SK-N-MC (cell line): ENCODE measurements around the gene SLC16A2.

Experiments used
- EZH2 ChIP-seq: fragments of 200-600 bp; sonication (generic); IDR thresholded peaks from one replicate; pipeline ENCODE4 v1.6.1; 2017; ENCODE audit warnings: antibody characterized with exemption
- FOXP2 ChIP-seq: optimal IDR thresholded peaks from 2 replicates; pipeline ENCODE3; 2011; ENCODE audit warnings: mild to moderate bottlenecking, moderate library complexity; ENCODE audit not compliant: insufficient read depth; ENCODE audit errors: extremely low read length, control extremely low read depth
- POLR2AphosphoS5 ChIP-seq: IDR thresholded peaks from 2 replicates; pipeline ENCODE4 v1.6.1; 2012; ENCODE audit warnings: mild to moderate bottlenecking, low read depth, low read length, borderline replicate concordance

DNA sequence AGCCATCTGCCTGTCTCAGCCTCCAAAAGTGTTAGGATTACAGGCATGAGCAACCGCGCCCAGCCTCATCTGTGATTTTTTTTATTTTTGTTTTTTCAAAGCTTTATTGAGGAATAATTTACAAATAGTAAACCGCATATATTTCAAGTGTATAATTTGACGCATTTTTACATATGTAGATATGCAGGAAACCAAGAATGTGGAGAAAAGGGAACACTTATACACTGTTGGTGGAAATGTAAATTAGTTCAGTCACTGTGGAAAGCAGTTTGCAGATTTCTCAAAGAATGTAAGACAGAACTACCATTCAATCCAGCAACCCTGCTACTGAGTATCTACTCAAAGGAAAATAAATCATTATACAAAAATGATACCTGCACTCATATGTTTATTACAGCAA lies 85.9 kb downstream of the SLC16A2 start:
- TF ChIP-seq EZH2 (no peak), POLR2AphosphoS5 (no peak), FOXP2 (no peak)
